HG03135 (cell line): ENCODE data around the gene SEC31A.

Source experiments
- ATAC-seq: cut with Tn5 transposase; IDR thresholded peaks from one replicate; pipeline ENCODE4 v1.9.1; 2021; ENCODE audit warnings: mild to moderate bottlenecking, moderate library complexity; ENCODE audit not compliant: unreplicated experiment

The SEC31A gene

GRCh38 chr4:82797040-82797404 is 93.9 kb downstream of the SEC31A start:
- ATAC-seq, result no peak

- ATAC-seq, result no peak
Observed at GRCh38 chr4:82792912-82793649, 97.9 kb downstream of the SEC31A start.

GRCh38 chr4:82791179-82791578 is 99.8 kb downstream of the SEC31A start:
- no peak for ATAC-seq

- ATAC-seq, result no peak
Observed at GRCh38 chr4:82790060-82790660, 100.8 kb downstream of the SEC31A start.

GRCh38 chr4:82789025-82789776 is 101.8 kb downstream of the SEC31A start:
- no peak for ATAC-seq

GRCh38 chr4:82787342-82787741 is 103.6 kb downstream of the SEC31A start:
- ATAC-seq, result no peak

- ATAC-seq, result no peak
Observed at GRCh38 chr4:82786828-82787227, 104.1 kb downstream of the SEC31A start.

GRCh38 chr4:82785611-82786400 is 105.1 kb downstream of the SEC31A start:
- no peak for ATAC-seq

GRCh38 chr4:82784681-82785610 is 106.0 kb downstream of the SEC31A start:
- ATAC-seq, result no peak

GRCh38 chr4:82782626-82783345 is 108.2 kb downstream of the SEC31A start:
- ATAC-seq, result no peak

GRCh38 chr4:82780752-82781231 is 110.2 kb downstream of the SEC31A start:
- no peak for ATAC-seq

GRCh38 chr4:82780170-82780751 is 110.7 kb downstream of the SEC31A start:
- ATAC-seq, result no peak

- ATAC-seq, result no peak
Observed at GRCh38 chr4:82779032-82779431, 111.9 kb downstream of the SEC31A start.

GRCh38 chr4:82777857-82778525 is 113.0 kb downstream of the SEC31A start:
- ATAC-seq, result no peak

GRCh38 chr4:82776925-82777542 is 113.9 kb downstream of the SEC31A start:
- no peak for ATAC-seq

- ATAC-seq, result no peak
Observed at GRCh38 chr4:82775243-82775642, 115.7 kb downstream of the SEC31A start.

- ATAC-seq, result no peak
Observed at GRCh38 chr4:82774711-82775171, 116.2 kb downstream of the SEC31A start.

- no peak for ATAC-seq
Observed at GRCh38 chr4:82773057-82773456, 117.9 kb downstream of the SEC31A start.
